ENCODE data around the gene CRIP2. TPM values are rescaled to one million over a fixed set of nuclear protein-coding genes. Genes with fewer than 3 reads are reported as not detected.

Gene CRIP2
- total and polyA plus RNA-seq, 2 donors (not counting 3 experiments of a cell fraction or from before 2014, with no cell fraction given) = 322 to 954 TPM

GRCh38 chr14:105525861-105526775 lies 51.5 kb downstream of the CRIP2 start, which contains the start of gene TMEM121:
Gene TMEM121 (plus strand): TSS chr14:105526583. CDS start chr14:105528835, 2,252 bp downstream.
- no peaks in the 10 kb centered on the region for H3K79me2 ChIP-seq (ENCODE audit: control insufficient read depth, insufficient read depth, low read length)
- DNase-seq (ENCODE audit: low read depth, low spot score) = no peak
- TF ChIP-seq GATA2 (IDR thresholded peaks at IDR 0.05; ENCODE audit: insufficient read depth, insufficient read length, low read depth, low read length) (no peak), EZH2 (IDR thresholded peaks at IDR 0.05; ENCODE audit: borderline replicate concordance, low read depth, low read length, severe bottlenecking) (peak; percentile 64)
- H3K27me3 ChIP-seq (ENCODE audit: control insufficient read depth in 2 of 2, insufficient read depth in 2 of 2, low read length in 2 of 2) = peaks cover 6 to 7% of the 10 kb centered on the region in 2 experiments
- intact Hi-C loops (cut with micrococcal nuclease) = no loop called here
- H3K4me3 ChIP-seq (replicated peaks in 1 of 3; ENCODE audit: insufficient read depth in 1 of 3, low read depth in 1 of 3, low read length in 3 of 3) = peak within 1 kb of the TSS; percentile 45 to 63 (median 55)
- H3K4me2 ChIP-seq (ENCODE audit: insufficient read depth, low read length) = peak within 1 kb of the TSS; percentile 61
- no peak within 1 kb of the TSS for H3K27ac ChIP-seq (ENCODE audit: insufficient read depth, low read depth, low read length)
- H4K20me1 ChIP-seq (replicated peaks; ENCODE audit: control insufficient read depth, extremely low read depth, insufficient read depth, low read length) = no peaks in the 10 kb centered on the region
- ChIA-PET CTCF (no interaction called here), POLR2A (no interaction called here)
- H3K9ac ChIP-seq (replicated peaks; ENCODE audit: extremely low read depth, insufficient read depth, low read length) = no peak within 1 kb of the TSS
- BruUV-seq (replicated peaks) = no TSS peak
- H3K9me1 ChIP-seq (replicated peaks; ENCODE audit: control insufficient read depth, extremely low read depth, insufficient read depth, low read length) = no peaks in the 10 kb centered on the region
- H3K9me3 ChIP-seq (replicated peaks; ENCODE audit: control insufficient read depth, insufficient read depth, low read length) = no peaks in the 10 kb centered on the region
- no peaks in the 10 kb centered on the region for H3K36me3 ChIP-seq (ENCODE audit: control insufficient read depth in 2 of 2, extremely low read depth in 1 of 2, insufficient read depth in 2 of 2, low read length in 2 of 2)
- dilution Hi-C loops (cut with MboI; ENCODE audit: extremely low pct_ligation_motif_present, low sequenced_read_pairs) = no loop called here
- H2AFZ ChIP-seq (ENCODE audit: low read depth, low read length) = peak within 1 kb of the TSS; percentile 63
- no peak for FAIRE-seq
- H3K4me1 ChIP-seq (ENCODE audit: control insufficient read depth, extremely low read depth, insufficient read depth, low read length) = peaks cover 17% of the 10 kb centered on the region

- no peaks in the 10 kb centered on the region for H3K9me1 ChIP-seq (replicated peaks; ENCODE audit: control insufficient read depth, extremely low read depth, insufficient read depth, low read length)
- no peaks in the 10 kb centered on the region for H4K20me1 ChIP-seq (replicated peaks; ENCODE audit: control insufficient read depth, extremely low read depth, insufficient read depth, low read length)
- no TSS peak for BruUV-seq (replicated peaks)
- no peak overlapping the region for H3K27ac ChIP-seq (ENCODE audit: insufficient read depth, low read depth, low read length)
- no peaks in the 10 kb centered on the region for H3K79me2 ChIP-seq (ENCODE audit: control insufficient read depth, insufficient read depth, low read length)
- intact Hi-C loops (cut with micrococcal nuclease) = no loop called here
- TF ChIP-seq GATA2 (IDR thresholded peaks at IDR 0.05; ENCODE audit: insufficient read depth, insufficient read length, low read depth, low read length) = no peak
- no peak for TF ChIP-seq MYC (IDR thresholded peaks at IDR 0.05; ENCODE audit: low read depth, low read length)
- TF ChIP-seq JUN (IDR thresholded peaks at IDR 0.05; ENCODE audit: borderline replicate concordance, insufficient read depth, insufficient read length, low read depth) = no peak
- TF ChIP-seq EZH2 (IDR thresholded peaks at IDR 0.05; ENCODE audit: borderline replicate concordance, low read depth, low read length, severe bottlenecking) = no peak
- no peak for TF ChIP-seq FOS (IDR thresholded peaks at IDR 0.05; ENCODE audit: borderline replicate concordance, insufficient read depth, low read length)
- TF ChIP-seq, protein P1, sequence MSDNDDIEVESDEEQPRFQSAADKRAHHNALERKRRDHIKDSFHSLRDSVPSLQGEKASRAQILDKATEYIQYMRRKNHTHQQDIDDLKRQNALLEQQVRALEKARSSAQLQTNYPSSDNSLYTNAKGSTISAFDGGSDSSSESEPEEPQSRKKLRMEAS (IDR thresholded peaks at IDR 0.05; ENCODE audit: insufficient read depth, insufficient read length) = no peak
- TF ChIP-seq, protein P2, sequence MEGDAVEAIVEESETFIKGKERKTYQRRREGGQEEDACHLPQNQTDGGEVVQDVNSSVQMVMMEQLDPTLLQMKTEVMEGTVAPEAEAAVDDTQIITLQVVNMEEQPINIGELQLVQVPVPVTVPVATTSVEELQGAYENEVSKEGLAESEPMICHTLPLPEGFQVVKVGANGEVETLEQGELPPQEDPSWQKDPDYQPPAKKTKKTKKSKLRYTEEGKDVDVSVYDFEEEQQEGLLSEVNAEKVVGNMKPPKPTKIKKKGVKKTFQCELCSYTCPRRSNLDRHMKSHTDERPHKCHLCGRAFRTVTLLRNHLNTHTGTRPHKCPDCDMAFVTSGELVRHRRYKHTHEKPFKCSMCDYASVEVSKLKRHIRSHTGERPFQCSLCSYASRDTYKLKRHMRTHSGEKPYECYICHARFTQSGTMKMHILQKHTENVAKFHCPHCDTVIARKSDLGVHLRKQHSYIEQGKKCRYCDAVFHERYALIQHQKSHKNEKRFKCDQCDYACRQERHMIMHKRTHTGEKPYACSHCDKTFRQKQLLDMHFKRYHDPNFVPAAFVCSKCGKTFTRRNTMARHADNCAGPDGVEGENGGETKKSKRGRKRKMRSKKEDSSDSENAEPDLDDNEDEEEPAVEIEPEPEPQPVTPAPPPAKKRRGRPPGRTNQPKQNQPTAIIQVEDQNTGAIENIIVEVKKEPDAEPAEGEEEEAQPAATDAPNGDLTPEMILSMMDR (IDR thresholded peaks at IDR 0.05; ENCODE audit: extremely low read depth in 1 of 2, insufficient read depth in 1 of 2, low read depth in 1 of 2, low read length in 2 of 2) = no peak
- TF ChIP-seq POLR2AphosphoS5 (IDR thresholded peaks at IDR 0.05; ENCODE audit: insufficient read depth, low read depth, low read length) = no peak
- no peak for TF ChIP-seq POLR2A (IDR thresholded peaks at IDR 0.05; ENCODE audit: low read depth, low read length)
- DNase-seq (ENCODE audit: low read depth, low spot score) = no peak
- peaks cover 6 to 7% of the 10 kb centered on the region in 2 experiments for H3K27me3 ChIP-seq (ENCODE audit: control insufficient read depth in 2 of 2, insufficient read depth in 2 of 2, low read length in 2 of 2)
- ChIA-PET POLR2A (no interaction called here), CTCF (interaction anchor here (0.6 to 2.7 kb wide), 2 partner anchors 46 to 156 kb away, joined by 3 to 35 read pairs; no protein-coding TSS in a partner anchor)
- dilution Hi-C loops (cut with MboI; ENCODE audit: extremely low pct_ligation_motif_present, low sequenced_read_pairs) = no loop called here
- H3K36me3 ChIP-seq (ENCODE audit: control insufficient read depth in 2 of 2, extremely low read depth in 1 of 2, insufficient read depth in 2 of 2, low read length in 2 of 2) = no peaks in the 10 kb centered on the region
- H3K4me2 ChIP-seq (ENCODE audit: insufficient read depth, low read length) = peak overlapping the region; percentile 61
- peak overlapping the region; percentile 45 to 63 (median 55) for H3K4me3 ChIP-seq (replicated peaks in 1 of 3; ENCODE audit: insufficient read depth in 1 of 3, low read depth in 1 of 3, low read length in 3 of 3)
- H2AFZ ChIP-seq (ENCODE audit: low read depth, low read length) = peak overlapping the region; percentile 63
- H3K9ac ChIP-seq (replicated peaks; ENCODE audit: extremely low read depth, insufficient read depth, low read length) = no peak overlapping the region
- H3K4me1 ChIP-seq (ENCODE audit: control insufficient read depth, extremely low read depth, insufficient read depth, low read length) = peaks cover 17% of the 10 kb centered on the region
- no peaks in the 10 kb centered on the region for H3K9me3 ChIP-seq (replicated peaks; ENCODE audit: control insufficient read depth, insufficient read depth, low read length)
- no peak for FAIRE-seq
Measured at GRCh38 chr14:105526776-105527380, 52.3 kb downstream of the CRIP2 start.

All from endothelial cell of umbilical vein (primary cell).